ENCODE results near the gene CRABP2.

CRABP2 gene

DNA sequence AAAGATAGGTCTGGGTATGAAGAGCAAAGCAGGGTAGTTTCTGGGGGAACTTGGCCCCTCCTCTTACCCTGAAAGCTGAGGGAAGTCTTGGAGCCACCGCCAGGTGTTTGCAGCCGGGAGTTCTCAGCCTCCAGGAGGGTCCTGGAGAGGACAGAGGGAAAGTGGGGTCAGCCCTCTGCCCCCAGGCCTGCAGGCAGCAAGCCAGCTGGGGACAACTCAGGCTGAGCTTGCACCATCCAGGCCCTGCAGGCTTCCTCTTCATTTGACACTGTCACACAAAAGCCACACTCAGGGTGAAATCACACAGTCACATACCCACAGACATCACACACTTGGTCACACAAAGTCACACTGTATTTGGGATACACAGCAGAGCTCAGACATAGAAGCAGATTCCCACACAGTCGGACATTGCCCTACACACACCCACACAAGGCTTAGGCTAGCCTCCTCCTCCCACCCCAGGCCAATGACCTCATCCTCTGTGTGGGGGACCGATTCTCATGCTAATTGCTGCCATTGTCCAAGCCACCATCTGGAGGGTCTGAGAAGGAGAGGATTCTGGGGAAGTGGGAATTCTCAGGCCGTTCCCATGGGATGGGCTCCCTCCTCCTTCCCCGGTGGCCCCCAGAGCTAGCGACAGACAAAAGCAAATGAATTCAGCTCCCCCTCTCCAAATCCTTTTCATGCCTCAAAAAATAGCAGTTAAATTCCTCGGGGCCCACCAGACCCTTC, 31.8 kb downstream of the CRABP2 start:
- DNase-seq (ENCODE audit: insufficient read length, low spot score) (no peak), FAIRE-seq (no peak)
- no peak for TF ChIP-seq TAF1 (IDR thresholded peaks at IDR 0.05; ENCODE audit: low read depth, low read length)
- no peak for TF ChIP-seq POLR2AphosphoS5 (IDR thresholded peaks at IDR 0.05; ENCODE audit: low read depth, low read length)
- no peak for TF ChIP-seq PAX5 (IDR thresholded peaks at IDR 0.05; ENCODE audit: insufficient read depth, low read length, severe bottlenecking)
- TF ChIP-seq POLR2A (IDR thresholded peaks at IDR 0.05; ENCODE audit: low read depth, low read length): no peak
- no peak for TF ChIP-seq SPI1 (IDR thresholded peaks at IDR 0.05; ENCODE audit: low read depth, low read length)
- TF ChIP-seq POU2F2 (IDR thresholded peaks at IDR 0.05; ENCODE audit: low read depth, low read length): no peak

DNA sequence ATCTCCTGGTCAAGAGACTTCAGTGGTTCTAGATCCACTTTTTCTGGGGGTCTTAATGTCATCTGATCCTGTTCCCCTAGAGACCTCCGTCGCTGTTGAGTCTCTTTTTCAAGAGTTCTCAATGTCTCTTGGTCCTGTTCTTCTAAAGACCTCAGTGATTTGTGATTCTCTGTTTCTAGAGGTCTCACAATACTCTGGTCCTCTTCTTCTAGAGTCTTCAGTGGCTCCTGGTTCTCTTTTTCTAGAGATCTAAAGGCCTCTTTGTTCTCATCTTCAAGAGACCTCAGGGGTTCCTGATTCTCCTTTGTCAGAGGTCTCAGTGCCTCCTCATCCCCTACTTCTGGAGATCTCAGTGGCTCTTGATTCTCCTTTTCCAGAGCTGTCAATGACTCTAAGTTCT, 33.6 kb downstream of the CRABP2 start:
- DNase-seq (ENCODE audit: insufficient read length, low spot score) (no peak), FAIRE-seq (no peak)
- TF ChIP-seq PAX5 (IDR thresholded peaks at IDR 0.05; ENCODE audit: insufficient read depth, low read length, severe bottlenecking) (no peak), POLR2A (IDR thresholded peaks at IDR 0.05; ENCODE audit: low read depth, low read length) (no peak), POLR2AphosphoS5 (IDR thresholded peaks at IDR 0.05; ENCODE audit: low read depth, low read length) (no peak), SPI1 (IDR thresholded peaks at IDR 0.05; ENCODE audit: low read depth, low read length) (no peak), TAF1 (IDR thresholded peaks at IDR 0.05; ENCODE audit: low read depth, low read length) (no peak), POU2F2 (IDR thresholded peaks at IDR 0.05; ENCODE audit: low read depth, low read length) (no peak)

DNA sequence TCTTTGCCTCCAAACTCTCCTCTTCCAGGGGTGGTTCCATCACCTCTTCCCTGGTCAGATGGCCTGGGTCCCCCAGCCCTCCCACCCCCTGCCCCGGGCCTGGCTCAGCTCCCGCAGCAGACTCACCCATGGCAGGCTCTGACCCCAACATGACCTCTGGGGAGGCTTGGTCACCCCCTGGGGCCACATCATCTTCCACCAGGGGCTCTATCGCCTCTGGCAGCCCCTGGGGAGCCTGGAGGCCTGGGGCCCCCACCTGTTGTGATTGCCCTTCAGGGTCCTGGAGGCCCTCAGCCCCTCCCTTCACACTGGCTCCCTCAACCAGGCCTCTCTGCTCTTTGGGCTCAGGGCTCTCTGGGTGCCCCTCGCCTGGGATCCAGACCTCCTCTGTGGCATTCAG, 34.6 kb downstream of the CRABP2 start:
- FAIRE-seq: no peak
- TF ChIP-seq PAX5 (IDR thresholded peaks at IDR 0.05; ENCODE audit: insufficient read depth, low read length, severe bottlenecking): no peak
- no peak for TF ChIP-seq POU2F2 (IDR thresholded peaks at IDR 0.05; ENCODE audit: low read depth, low read length)
- no peak for TF ChIP-seq TAF1 (IDR thresholded peaks at IDR 0.05; ENCODE audit: low read depth, low read length)
- no peak for TF ChIP-seq POLR2AphosphoS5 (IDR thresholded peaks at IDR 0.05; ENCODE audit: low read depth, low read length)
- no peak for TF ChIP-seq POLR2A (IDR thresholded peaks at IDR 0.05; ENCODE audit: low read depth, low read length)
- TF ChIP-seq SPI1 (IDR thresholded peaks at IDR 0.05; ENCODE audit: low read depth, low read length): no peak
- no peak for DNase-seq (ENCODE audit: insufficient read length, low spot score)

- TF ChIP-seq TAF1 (IDR thresholded peaks at IDR 0.05; ENCODE audit: low read depth, low read length) (no peak), POLR2AphosphoS5 (IDR thresholded peaks at IDR 0.05; ENCODE audit: low read depth, low read length) (no peak), PAX5 (IDR thresholded peaks at IDR 0.05; ENCODE audit: insufficient read depth, low read length, severe bottlenecking) (no peak), POU2F2 (IDR thresholded peaks at IDR 0.05; ENCODE audit: low read depth, low read length) (no peak), POLR2A (IDR thresholded peaks at IDR 0.05; ENCODE audit: low read depth, low read length) (no peak), SPI1 (IDR thresholded peaks at IDR 0.05; ENCODE audit: low read depth, low read length) (no peak)
- DNase-seq (ENCODE audit: insufficient read length, low spot score) (no peak), FAIRE-seq (no peak)
These were observed 35.0 kb downstream of the CRABP2 start for GRCh38 chr1:156670359-156670758.

GRCh38 chr1:156669794-156670193, 35.6 kb downstream of the CRABP2 start:
- FAIRE-seq (no peak), DNase-seq (ENCODE audit: insufficient read length, low spot score) (no peak)
- no peak for TF ChIP-seq POU2F2 (IDR thresholded peaks at IDR 0.05; ENCODE audit: low read depth, low read length)
- TF ChIP-seq POLR2A (IDR thresholded peaks at IDR 0.05; ENCODE audit: low read depth, low read length): no peak
- TF ChIP-seq POLR2AphosphoS5 (IDR thresholded peaks at IDR 0.05; ENCODE audit: low read depth, low read length): no peak
- TF ChIP-seq SPI1 (IDR thresholded peaks at IDR 0.05; ENCODE audit: low read depth, low read length): no peak
- TF ChIP-seq PAX5 (IDR thresholded peaks at IDR 0.05; ENCODE audit: insufficient read depth, low read length, severe bottlenecking): no peak

GRCh38 chr1:156668801-156669637, 36.4 kb downstream of the CRABP2 start:
- no peak for DNase-seq (ENCODE audit: insufficient read length, low spot score)
- FAIRE-seq: no peak
- no peak for TF ChIP-seq POLR2A (IDR thresholded peaks at IDR 0.05; ENCODE audit: low read depth, low read length)
- TF ChIP-seq TAF1 (IDR thresholded peaks at IDR 0.05; ENCODE audit: low read depth, low read length): no peak
- no peak for TF ChIP-seq PAX5 (IDR thresholded peaks at IDR 0.05; ENCODE audit: insufficient read depth, low read length, severe bottlenecking)
- TF ChIP-seq POU2F2 (IDR thresholded peaks at IDR 0.05; ENCODE audit: low read depth, low read length): no peak

GRCh38 chr1:156667968-156668709, 37.2 kb downstream of the CRABP2 start:
- TF ChIP-seq POLR2AphosphoS5 (IDR thresholded peaks at IDR 0.05; ENCODE audit: low read depth, low read length): no peak
- FAIRE-seq (no peak), DNase-seq (ENCODE audit: insufficient read length, low spot score) (no peak)

GRCh38 chr1:156667610-156667967, 37.8 kb downstream of the CRABP2 start:
- FAIRE-seq: no peak
- no peak for TF ChIP-seq TAF1 (IDR thresholded peaks at IDR 0.05; ENCODE audit: low read depth, low read length)
- no peak for TF ChIP-seq POU2F2 (IDR thresholded peaks at IDR 0.05; ENCODE audit: low read depth, low read length)
- no peak for TF ChIP-seq POLR2AphosphoS5 (IDR thresholded peaks at IDR 0.05; ENCODE audit: low read depth, low read length)
- TF ChIP-seq SPI1 (IDR thresholded peaks at IDR 0.05; ENCODE audit: low read depth, low read length): no peak
- no peak for TF ChIP-seq PAX5 (IDR thresholded peaks at IDR 0.05; ENCODE audit: insufficient read depth, low read length, severe bottlenecking)
- TF ChIP-seq POLR2A (IDR thresholded peaks at IDR 0.05; ENCODE audit: low read depth, low read length): no peak
- DNase-seq (ENCODE audit: insufficient read length, low spot score): no peak

- FAIRE-seq: no peak
- TF ChIP-seq POLR2AphosphoS5 (IDR thresholded peaks at IDR 0.05; ENCODE audit: low read depth, low read length) (no peak), POLR2A (IDR thresholded peaks at IDR 0.05; ENCODE audit: low read depth, low read length) (no peak), POU2F2 (IDR thresholded peaks at IDR 0.05; ENCODE audit: low read depth, low read length) (no peak), SPI1 (IDR thresholded peaks at IDR 0.05; ENCODE audit: low read depth, low read length) (no peak), PAX5 (IDR thresholded peaks at IDR 0.05; ENCODE audit: insufficient read depth, low read length, severe bottlenecking) (no peak), TAF1 (IDR thresholded peaks at IDR 0.05; ENCODE audit: low read depth, low read length) (no peak)
- no peak for DNase-seq (ENCODE audit: insufficient read length, low spot score)
These were observed 38.3 kb downstream of the CRABP2 start for GRCh38 chr1:156666862-156667609.
